Measurements from ENCODE around the gene GAA.

GAA gene

GRCh38 chr17:80110447-80110812, 9.0 kb downstream of the GAA start:
- Histone ChIP-seq H3K36me3 (no peaks in the 10 kb centered on the region), H3K27me3 (no peaks in the 10 kb centered on the region), H3K4me1 (ENCODE audit: control insufficient read depth in 1 of 2, insufficient read depth in 1 of 2, low read depth in 1 of 2, low read length in 1 of 2) (no peaks in the 10 kb centered on the region), H3K4me3 (ENCODE audit: low read depth in 1 of 2, low read length in 1 of 2) (no peak overlapping the region), H3K9me3 (no peaks in the 10 kb centered on the region), H3K27ac (no peak overlapping the region)
- TF ChIP-seq CTCF (IDR thresholded peaks at IDR 0.05) = no peak

GRCh38 chr17:80110927-80111701, 9.7 kb downstream of the GAA start:
- TF ChIP-seq CTCF (IDR thresholded peaks at IDR 0.05) = no peak
- H3K27ac ChIP-seq = no peak overlapping the region
- no peaks in the 10 kb centered on the region for H3K36me3 ChIP-seq
- H3K4me1 ChIP-seq (ENCODE audit: control insufficient read depth in 1 of 2, insufficient read depth in 1 of 2, low read depth in 1 of 2, low read length in 1 of 2) = no peaks in the 10 kb centered on the region
- H3K9me3 ChIP-seq = no peaks in the 10 kb centered on the region
- H3K4me3 ChIP-seq (ENCODE audit: low read depth in 1 of 2, low read length in 1 of 2) = no peak overlapping the region
- no peaks in the 10 kb centered on the region for H3K27me3 ChIP-seq

- no peaks in the 10 kb centered on the region for H3K4me1 ChIP-seq (ENCODE audit: control insufficient read depth in 1 of 2, insufficient read depth in 1 of 2, low read depth in 1 of 2, low read length in 1 of 2)
- TF ChIP-seq CTCF (IDR thresholded peaks at IDR 0.05) = no peak
- no peaks in the 10 kb centered on the region for H3K9me3 ChIP-seq
- H3K27me3 ChIP-seq = no peaks in the 10 kb centered on the region
- H3K27ac ChIP-seq = no peak overlapping the region
- H3K36me3 ChIP-seq = no peaks in the 10 kb centered on the region
- H3K4me3 ChIP-seq (ENCODE audit: low read depth in 1 of 2, low read length in 1 of 2) = no peak overlapping the region
Observed at GRCh38 chr17:80111702-80112470, 10.5 kb downstream of the GAA start.

DNA sequence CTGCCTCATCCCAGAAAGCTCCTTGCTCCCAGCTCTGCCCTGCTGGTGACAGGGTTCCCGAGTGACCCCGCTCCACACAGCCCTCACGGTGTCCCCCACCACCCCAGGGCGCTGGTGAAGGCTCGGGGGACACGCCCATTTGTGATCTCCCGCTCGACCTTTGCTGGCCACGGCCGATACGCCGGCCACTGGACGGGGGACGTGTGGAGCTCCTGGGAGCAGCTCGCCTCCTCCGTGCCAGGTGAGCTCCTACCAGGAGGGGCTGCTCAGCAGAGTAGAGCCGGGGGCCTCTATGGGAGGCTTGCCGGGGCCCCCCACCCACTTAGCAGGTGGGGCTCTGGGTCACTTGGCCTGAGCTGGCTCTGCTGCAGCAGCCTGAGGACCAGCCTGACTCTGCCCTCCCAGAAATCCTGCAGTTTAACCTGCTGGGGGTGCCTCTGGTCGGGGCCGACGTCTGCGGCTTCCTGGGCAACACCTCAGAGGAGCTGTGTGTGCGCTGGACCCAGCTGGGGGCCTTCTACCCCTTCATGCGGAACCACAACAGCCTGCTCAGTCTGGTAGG, 11.2 kb downstream of the GAA start:
- H3K9me3 ChIP-seq = no peaks in the 10 kb centered on the region

GRCh38 chr17:80113033-80113484, 11.7 kb downstream of the GAA start:
- H3K36me3 ChIP-seq = peaks cover under 1% of the 10 kb centered on the region
- TF ChIP-seq CTCF (IDR thresholded peaks at IDR 0.05) = no peak

More for the DNA sequence above, 11.2 kb downstream of the GAA start:
- Histone ChIP-seq H3K27me3 (no peaks in the 10 kb centered on the region), H3K27ac (no peak overlapping the region), H3K4me3 (ENCODE audit: low read depth in 1 of 2, low read length in 1 of 2) (no peak overlapping the region), H3K4me1 (ENCODE audit: control insufficient read depth in 1 of 2, insufficient read depth in 1 of 2, low read depth in 1 of 2, low read length in 1 of 2) (no peaks in the 10 kb centered on the region), H3K36me3 (no peaks in the 10 kb centered on the region)
- TF ChIP-seq CTCF (IDR thresholded peaks at IDR 0.05) = no peak

More at GRCh38 chr17:80113033-80113484, 11.7 kb downstream of the GAA start:
- Histone ChIP-seq H3K27ac (no peak overlapping the region), H3K27me3 (no peaks in the 10 kb centered on the region), H3K9me3 (no peaks in the 10 kb centered on the region), H3K4me3 (ENCODE audit: low read depth in 1 of 2, low read length in 1 of 2) (no peak overlapping the region), H3K4me1 (ENCODE audit: control insufficient read depth in 1 of 2, insufficient read depth in 1 of 2, low read depth in 1 of 2, low read length in 1 of 2) (no peaks in the 10 kb centered on the region)
